K562 (cell line): ENCODE results near the gene TUBD1. TPM values are rescaled to one million over a fixed set of nuclear protein-coding genes. Genes with fewer than 3 reads are reported as not detected.

ENCODE experiments used
- C11orf30 ChIP-seq: fragments of 450-650 bp; IDR thresholded peaks from 2 replicates; pipeline ENCODE4 v1.6.1; 2016; ENCODE audit warnings: low read depth, mild to moderate bottlenecking
- CBFA2T3 ChIP-seq: fragments of 450-650 bp; IDR thresholded peaks from 2 replicates; pipeline ENCODE4 v1.6.1; 2017
- CCNT2 ChIP-seq: IDR thresholded peaks from 2 replicates; pipeline ENCODE4 v1.6.1; 2011; ENCODE audit warnings: borderline replicate concordance, low read depth, mild to moderate bottlenecking, moderate library complexity, mixed read lengths, low read length; ENCODE audit not compliant: insufficient read length; ENCODE audit errors: extremely low read depth
- DIDO1 ChIP-seq: fragments of 450-650 bp; IDR thresholded peaks from 2 replicates; pipeline ENCODE4 v1.6.1; 2016; ENCODE audit warnings: low read depth, missing biosample characterization, missing genetic modification characterization
- ETV5 ChIP-seq: sonication (generic); formaldehyde crosslinking; IDR thresholded peaks from 2 replicates; pipeline ENCODE4 v1.4.0; 2020; ENCODE audit warnings: low read depth, mild to moderate bottlenecking, missing genetic modification reagents
- GABPB1 ChIP-seq: sonication (generic); formaldehyde crosslinking; IDR thresholded peaks from 2 replicates; pipeline ENCODE4 v1.8.0; 2022; ENCODE audit warnings: mild to moderate bottlenecking, missing genetic modification reagents
- HNRNPLL ChIP-seq: fragments of 200-400 bp; formaldehyde crosslinking; IDR thresholded peaks from 2 replicates; pipeline ENCODE4 v1.6.1; 2017; ENCODE audit warnings: low read length, low read depth, mild to moderate bottlenecking; ENCODE audit not compliant: poor library complexity, severe bottlenecking
- KLF13 ChIP-seq: fragments of 450-650 bp; IDR thresholded peaks from 2 replicates; pipeline ENCODE4 v1.6.1; 2016; ENCODE audit warnings: missing genetic modification characterization, low read depth, mild to moderate bottlenecking, missing compliant biosample characterization, moderate library complexity, borderline replicate concordance
- NFE2 ChIP-seq: IDR thresholded peaks from 2 replicates; pipeline ENCODE4 v1.6.1; 2014; ENCODE audit warnings: antibody characterized with exemption, low read depth
- RCOR1 ChIP-seq, 2 experiments: IDR thresholded peaks; 2 replicates each; pipeline ENCODE4 v1.6.1; 2012; ENCODE audit warnings: low read depth in 2 of 2, low read length in 2 of 2, borderline replicate concordance in 1 of 2, improper control_type of control experiment in 1 of 2
- RNF2 ChIP-seq: sonication (generic); IDR thresholded peaks from 2 replicates; pipeline ENCODE4 v1.6.1; 2016
- SMAD2 ChIP-seq: fragments of 150-350 bp; IDR thresholded peaks from 2 replicates; pipeline ENCODE4 v1.6.1; 2014; ENCODE audit warnings: low read depth, mild to moderate bottlenecking, low read length
- SMARCA4 ChIP-seq: fragments of 450-650 bp; IDR thresholded peaks from 2 replicates; pipeline ENCODE4 v1.6.1; 2016
- STAG1 ChIP-seq: sonication (generic); formaldehyde crosslinking; IDR thresholded peaks from 2 replicates; pipeline ENCODE4 v1.5.0; 2020; ENCODE audit warnings: missing genetic modification reagents, borderline replicate concordance
- TAF1 ChIP-seq: IDR thresholded peaks from 2 replicates; pipeline ENCODE4 v1.6.1; 2011; ENCODE audit warnings: mild to moderate bottlenecking, low read length, moderate library complexity; ENCODE audit not compliant: insufficient read depth, control insufficient read depth, severe bottlenecking; ENCODE audit errors: extremely low read depth
- THRAP3 ChIP-seq: fragments of 450-650 bp; IDR thresholded peaks from 2 replicates; pipeline ENCODE4 v1.6.1; 2016; ENCODE audit warnings: mild to moderate bottlenecking, inconsistent platforms, borderline replicate concordance
- ZNF175 ChIP-seq: fragments of 200-800 bp; sonication (Bioruptor generic); IDR thresholded peaks from 2 replicates; pipeline ENCODE4 v1.6.1; 2016; ENCODE audit warnings: low read depth, mild to moderate bottlenecking, missing genetic modification characterization, missing compliant biosample characterization
- ZNF561 ChIP-seq: fragments of 450-650 bp; formaldehyde crosslinking; conservative IDR thresholded peaks from 2 replicates; pipeline ENCODE4 v1.4.0; 2020; ENCODE audit warnings: mild to moderate bottlenecking, moderate library complexity
- ZNF766 ChIP-seq: fragments of 200-800 bp; sonication (Bioruptor generic); conservative IDR thresholded peaks from 2 replicates; pipeline ENCODE4 v1.6.1; 2016; ENCODE audit warnings: missing genetic modification characterization, missing compliant biosample characterization
- polyA plus RNA-seq, 8 experiments: library from polyadenylated mRNA; depleted of rRNA in 4 of 8; stranded (reverse) in 5 of 8; unstranded in 3 of 8; fragments of >200 nt; fragmentation: Nextera tagmentation in 2 of 8; fragmentation: Illumina TruSeq in 1 of 8; extraction: Ambion mirVana in 2 of 8; extraction: Trizol in 1 of 8; gene quantifications; 2 replicates each; pipeline versions ENCODE4 v1.2.1 to v1.2.3, GENCODE V29; 2011 to 2014; ENCODE audit warnings: inconsistent platforms in 1 of 8, missing spikeins in 1 of 8
- total RNA-seq, 7 experiments: library from RNA; depleted of rRNA in 6 of 7; stranded (reverse); fragments of >200 nt in 6 of 7; fragmentation: Illumina TruSeq in 2 of 7; extraction: Trizol in 2 of 7; gene quantifications; 2 replicates each; pipeline versions ENCODE4 v1.2.1 to v1.2.3, GENCODE V29; 2011 to 2021; ENCODE audit warnings: low replicate concordance in 1 of 7
- TF ChIP-seq, protein P1 (sequence below): fragments of 450-650 bp; IDR thresholded peaks from 2 replicates; pipeline ENCODE4 v1.6.1; 2016; ENCODE audit warnings: antibody characterized with exemption
- TF ChIP-seq, protein P2 (sequence below): fragments of 250-450 bp; sonication (Bioruptor Pico); IDR thresholded peaks from 2 replicates; pipeline ENCODE4 v1.4.0; 2020
- TF ChIP-seq, protein P3 (sequence below): fragments of 250-450 bp; sonication (Bioruptor Pico); IDR thresholded peaks from 2 replicates; pipeline ENCODE4 v1.8.0; 2021; ENCODE audit warnings: moderate library complexity, mild to moderate bottlenecking, inconsistent platforms

The TUBD1 gene
- total and polyA plus RNA-seq, 9 of the 15 experiments (the other 6 are each of a cell fraction or from before 2014, with no cell fraction given), result 10.8 to 35.3 (median 17.9) TPM

DNA sequence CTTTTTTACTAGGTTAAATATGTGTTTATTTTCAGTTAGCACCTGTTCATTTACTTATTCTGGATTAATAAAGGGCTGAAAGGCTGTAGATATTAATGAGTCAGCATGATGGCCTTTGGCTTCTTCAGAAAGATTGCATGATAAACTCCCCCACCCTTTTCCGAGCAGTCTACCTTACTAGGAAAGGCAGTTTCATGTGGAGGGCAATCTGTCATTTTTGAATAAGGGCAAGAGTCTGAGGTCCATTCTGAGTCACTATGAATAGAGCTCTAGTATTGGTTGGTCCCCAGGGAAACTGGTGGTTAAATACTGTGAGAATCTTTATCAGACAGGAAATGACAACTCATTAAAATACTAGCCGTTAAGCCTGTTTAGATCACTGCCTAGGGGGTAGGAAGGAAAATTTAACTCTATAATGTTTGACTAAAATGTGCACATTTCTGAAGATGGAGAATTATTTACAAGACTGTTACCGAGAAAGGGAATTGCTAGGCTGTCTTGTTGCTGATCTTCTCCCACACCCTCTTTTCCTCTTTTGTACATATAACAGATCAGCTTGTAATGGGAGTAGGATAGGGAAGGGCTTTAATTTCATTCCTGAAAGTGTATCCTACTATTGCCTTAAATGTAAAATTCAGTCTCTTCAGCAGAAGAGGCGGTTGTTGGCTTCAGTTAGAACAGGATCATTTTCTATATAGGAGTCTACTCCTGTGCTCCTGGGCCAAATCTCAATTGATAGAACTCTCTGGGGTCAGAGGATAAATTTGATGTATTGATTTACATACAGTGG lies 63.3 kb downstream of the TUBD1 start (continued):
- TF ChIP-seq SMARCA4 (peak; percentile 91), CBFA2T3 (peak; percentile 68), DIDO1 (no peak), ZNF561 (CRISPR knock-in tag) (no peak), KLF13 (tag) (no peak), THRAP3 (0 out of 2 replicates have a peak, but pooled peaks have one; percentile 61), CCNT2 (peak; percentile 84), C11orf30 (peak; percentile 99), TAF1 (no peak), RNF2 (peak; percentile 96), RCOR1 (IDR thresholded peaks at IDR 0.05; ENCODE audit: borderline replicate concordance in 1 of 2, low read depth in 2 of 2, low read length in 2 of 2) (peak in 1 of 2 experiments; percentile 73; a peak in 2 of 4 replicates), HNRNPLL (no peak), ZNF766 (CRISPR knock-in tag) (peak; percentile 35; the same call in 1 of the 2 replicates), ZNF175 (CRISPR knock-in tag) (0 out of 2 replicates have a peak, but pooled peaks have one; percentile 41), ETV5 (CRISPR knock-in tag) (peak; percentile 68; the same call in 1 of the 2 replicates), SMAD2 (no peak), NFE2 (peak; percentile 90), GABPB1 (CRISPR knock-in tag) (no peak), STAG1 (no peak)
- TF ChIP-seq, protein P1, sequence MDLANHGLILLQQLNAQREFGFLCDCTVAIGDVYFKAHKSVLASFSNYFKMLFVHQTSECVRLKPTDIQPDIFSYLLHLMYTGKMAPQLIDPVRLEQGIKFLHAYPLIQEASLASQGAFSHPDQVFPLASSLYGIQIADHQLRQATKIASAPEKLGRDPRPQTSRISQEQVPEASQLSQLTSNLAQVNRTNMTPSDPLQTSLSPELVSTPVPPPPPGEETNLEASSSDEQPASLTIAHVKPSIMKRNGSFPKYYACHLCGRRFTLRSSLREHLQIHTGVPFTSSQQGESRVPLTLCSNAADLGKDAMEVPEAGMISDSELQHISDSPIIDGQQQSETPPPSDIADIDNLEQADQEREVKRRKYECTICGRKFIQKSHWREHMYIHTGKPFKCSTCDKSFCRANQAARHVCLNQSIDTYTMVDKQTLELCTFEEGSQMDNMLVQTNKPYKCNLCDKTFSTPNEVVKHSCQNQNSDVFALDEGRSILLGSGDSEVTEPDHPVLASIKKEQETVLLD, result peak; percentile 86
- TF ChIP-seq, protein P2, sequence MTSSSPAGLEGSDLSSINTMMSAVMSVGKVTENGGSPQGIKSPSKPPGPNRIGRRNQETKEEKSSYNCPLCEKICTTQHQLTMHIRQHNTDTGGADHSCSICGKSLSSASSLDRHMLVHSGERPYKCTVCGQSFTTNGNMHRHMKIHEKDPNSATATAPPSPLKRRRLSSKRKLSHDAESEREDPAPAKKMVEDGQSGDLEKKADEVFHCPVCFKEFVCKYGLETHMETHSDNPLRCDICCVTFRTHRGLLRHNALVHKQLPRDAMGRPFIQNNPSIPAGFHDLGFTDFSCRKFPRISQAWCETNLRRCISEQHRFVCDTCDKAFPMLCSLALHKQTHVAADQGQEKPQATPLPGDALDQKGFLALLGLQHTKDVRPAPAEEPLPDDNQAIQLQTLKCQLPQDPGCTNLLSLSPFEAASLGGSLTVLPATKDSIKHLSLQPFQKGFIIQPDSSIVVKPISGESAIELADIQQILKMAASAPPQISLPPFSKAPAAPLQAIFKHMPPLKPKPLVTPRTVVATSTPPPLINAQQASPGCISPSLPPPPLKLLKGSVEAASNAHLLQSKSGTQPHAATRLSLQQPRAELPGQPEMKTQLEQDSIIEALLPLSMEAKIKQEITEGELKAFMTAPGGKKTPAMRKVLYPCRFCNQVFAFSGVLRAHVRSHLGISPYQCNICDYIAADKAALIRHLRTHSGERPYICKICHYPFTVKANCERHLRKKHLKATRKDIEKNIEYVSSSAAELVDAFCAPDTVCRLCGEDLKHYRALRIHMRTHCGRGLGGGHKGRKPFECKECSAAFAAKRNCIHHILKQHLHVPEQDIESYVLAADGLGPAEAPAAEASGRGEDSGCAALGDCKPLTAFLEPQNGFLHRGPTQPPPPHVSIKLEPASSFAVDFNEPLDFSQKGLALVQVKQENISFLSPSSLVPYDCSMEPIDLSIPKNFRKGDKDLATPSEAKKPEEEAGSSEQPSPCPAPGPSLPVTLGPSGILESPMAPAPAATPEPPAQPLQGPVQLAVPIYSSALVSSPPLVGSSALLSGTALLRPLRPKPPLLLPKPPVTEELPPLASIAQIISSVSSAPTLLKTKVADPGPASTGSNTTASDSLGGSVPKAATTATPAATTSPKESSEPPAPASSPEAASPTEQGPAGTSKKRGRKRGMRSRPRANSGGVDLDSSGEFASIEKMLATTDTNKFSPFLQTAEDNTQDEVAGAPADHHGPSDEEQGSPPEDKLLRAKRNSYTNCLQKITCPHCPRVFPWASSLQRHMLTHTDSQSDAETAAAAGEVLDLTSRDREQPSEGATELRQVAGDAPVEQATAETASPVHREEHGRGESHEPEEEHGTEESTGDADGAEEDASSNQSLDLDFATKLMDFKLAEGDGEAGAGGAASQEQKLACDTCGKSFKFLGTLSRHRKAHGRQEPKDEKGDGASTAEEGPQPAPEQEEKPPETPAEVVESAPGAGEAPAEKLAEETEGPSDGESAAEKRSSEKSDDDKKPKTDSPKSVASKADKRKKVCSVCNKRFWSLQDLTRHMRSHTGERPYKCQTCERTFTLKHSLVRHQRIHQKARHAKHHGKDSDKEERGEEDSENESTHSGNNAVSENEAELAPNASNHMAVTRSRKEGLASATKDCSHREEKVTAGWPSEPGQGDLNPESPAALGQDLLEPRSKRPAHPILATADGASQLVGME (CRISPR knock-in tag), result no peak
- TF ChIP-seq, protein P3, sequence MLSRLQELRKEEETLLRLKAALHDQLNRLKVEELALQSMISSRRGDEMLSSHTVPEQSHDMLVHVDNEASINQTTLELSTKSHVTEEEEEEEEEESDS (CRISPR knock-in tag), result no peak
